Panc1 (cell line): ENCODE data around the gene COX8A. TPM values are rescaled to one million over a fixed set of nuclear protein-coding genes. Genes with fewer than 3 reads are reported as not detected.
A peak's percentile ranks its signal among the peaks of the same experiment; 100 is the strongest.

Experiments used
- ATAC-seq: fragments of 200-7000 bp; cut with Tn5 transposase; 2 replicates; pipeline ENCODE4 v1.9.1; 2020; ENCODE audit warnings: mild to moderate bottlenecking, moderate library complexity
- Bru-seq: library from RNA; stranded (reverse); fragments of 400-500 nt; gene quantifications from one replicate; lab custom pipeline; 2021; lab: Mats Ljungman, UMichigan
- BruChase-seq, 2 experiments: library from RNA; stranded (reverse); fragments of 400-500 nt; gene quantifications; one replicate each; lab custom pipeline; 2021; lab: Mats Ljungman, UMichigan
- BruUV-seq: library from RNA; stranded (reverse); fragments of 400-500 nt; replicated peaks from 2 replicates; lab custom pipeline; 2021; lab: Mats Ljungman, UMichigan
- CTCF ChIA-PET: fragments of 300-600 bp; sonication (Branson Sonifier 250); formaldehyde crosslinking; loops from one replicate; lab custom pipeline; 2022; ENCODE audit warnings: antibody characterized with exemption; lab: Charles Lee
- POLR2A ChIA-PET: fragments of 300-600 bp; sonication (Branson Sonifier 250); formaldehyde crosslinking; loops from one replicate; lab custom pipeline; 2022; ENCODE audit warnings: antibody characterized with exemption; lab: Charles Lee
- DNase-seq: peaks from one replicate; pipeline ENCODE4 v3.0.0-alpha.2; 2010; ENCODE audit warnings: low read depth, low spot score
- H3K27ac ChIP-seq: 2 replicates; pipeline ENCODE4 v1.5.1; 2011; ENCODE audit warnings: mild to moderate bottlenecking, low read length, inconsistent platforms
- H3K27me3 ChIP-seq: fragments of 200-500 bp; sonication (Bioruptor generic); 2 replicates; pipeline ENCODE4 v1.6.0; 2014; ENCODE audit warnings: low read length, inconsistent platforms; ENCODE audit not compliant: control insufficient read depth, insufficient read depth
- H3K36me3 ChIP-seq: fragments of 200-500 bp; sonication (Bioruptor generic); 2 replicates; pipeline ENCODE4 v1.5.1; 2014; ENCODE audit warnings: inconsistent platforms, mild to moderate bottlenecking, low read length, moderate library complexity; ENCODE audit not compliant: control insufficient read depth, insufficient read depth
- H3K4me1 ChIP-seq: 2 replicates; pipeline ENCODE4 v1.5.1; 2011; ENCODE audit warnings: inconsistent platforms, mild to moderate bottlenecking, low read length, moderate library complexity; ENCODE audit not compliant: control insufficient read depth, insufficient read depth
- H3K4me3 ChIP-seq, 2 experiments: 2 replicates each; pipeline ENCODE4 v1.5.1; 2011 to 2012; ENCODE audit warnings: low read depth in 2 of 2, low read length in 2 of 2, mild to moderate bottlenecking in 2 of 2, inconsistent platforms in 1 of 2, moderate library complexity in 1 of 2
- H3K9me3 ChIP-seq: fragments of 200-500 bp; sonication (Bioruptor generic); 2 replicates; pipeline ENCODE4 v1.5.1; 2014; ENCODE audit warnings: low read depth, mild to moderate bottlenecking, inconsistent platforms, low read length, moderate library complexity; ENCODE audit not compliant: control insufficient read depth, insufficient read depth
- CTCF ChIP-seq: fragments of 450-650 bp; IDR thresholded peaks from 2 replicates; pipeline ENCODE4 v1.5.1; 2017; ENCODE audit warnings: mild to moderate bottlenecking
- POLR2AphosphoS5 ChIP-seq: IDR thresholded peaks from 2 replicates; pipeline ENCODE4 v1.6.1; 2012; ENCODE audit warnings: mild to moderate bottlenecking, low read depth, low read length, moderate library complexity
- REST ChIP-seq, 2 experiments: IDR thresholded peaks; 2 replicates each; pipeline ENCODE4 v1.6.1; 2011 to 2012; ENCODE audit warnings: low read depth in 2 of 2, control low read depth in 1 of 2, low read length in 1 of 2, mild to moderate bottlenecking in 1 of 2, moderate library complexity in 1 of 2; ENCODE audit not compliant: insufficient read depth in 1 of 2
- SIN3A ChIP-seq: IDR thresholded peaks from 2 replicates; pipeline ENCODE4 v1.6.1; 2012; ENCODE audit warnings: low read depth, mild to moderate bottlenecking, low read length, moderate library complexity, borderline replicate concordance; ENCODE audit not compliant: insufficient read depth
- TCF7L2 ChIP-seq: IDR thresholded peaks from 2 replicates; pipeline ENCODE4 v1.6.1; 2011; ENCODE audit warnings: mild to moderate bottlenecking, low read depth, low read length, inconsistent platforms
- in situ Hi-C: cut with HindIII; loops from 2 replicates; pipeline ENCODE4 v1.10.0; 2016; ENCODE audit warnings: low sequenced_read_pairs, low pct_unique_long_range_greater_than_20kb
- intact Hi-C: fragments of 100-400 bp; cut with micrococcal nuclease; formaldehyde crosslinking; loops from one replicate; pipeline ENCODE4 v1.10.0; 2022; ENCODE audit not compliant: unreplicated experiment
- long read RNA-seq: library from polyadenylated mRNA; unstranded; transcript quantifications from one replicate; pipeline ENCODE4 v2.0.0, GENCODE V29; 2021; ENCODE audit not compliant: unreplicated experiment
- polyA plus RNA-seq: library from polyadenylated mRNA; unstranded; fragments of >200 nt; gene quantifications from one replicate; pipeline ENCODE4 v1.2.1, GENCODE V29; 2012; ENCODE audit warnings: missing spikeins; ENCODE audit not compliant: insufficient read length
- total RNA-seq: library from RNA; stranded (reverse); gene quantifications from one replicate; pipeline ENCODE4 v1.2.1, GENCODE V29; 2021; ENCODE audit not compliant: unreplicated experiment

Gene COX8A
- 613 TPM for total RNA-seq
- polyA plus RNA-seq, result 788 TPM
- percentile 98 among the genes with signal in this experiment for Bru-seq, nascent RNA
- BruChase-seq, experiment 1, labeled RNA remaining after a 2-hour chase, result percentile 99 among the genes with signal in this experiment
- BruChase-seq, experiment 2, labeled RNA remaining after a 6-hour chase, result percentile 99 among the genes with signal in this experiment
- long read RNA-seq, transcript COX8A-201 (2 exons, 507 nt), result major isoform, 207 of 218 reads
- long read RNA-seq, partial matches to known transcripts, result 11 of 218 reads
- long read RNA-seq, other reads (novel, unspliced or antisense), result 0 of 218 reads

- Histone ChIP-seq H3K4me1 (peaks cover 10% of the 10 kb centered on the region), H3K27ac (peak within 1 kb of the TSS; percentile 95), H3K36me3 (no peaks in the 10 kb centered on the region), H3K27me3 (no peaks in the 10 kb centered on the region), H3K4me3 (peak within 1 kb of the TSS; percentile 84 to 85), H3K9me3 (no peaks in the 10 kb centered on the region)
- TSS peak; percentile 96 for BruUV-seq
- CTCF ChIA-PET, result no interaction called here
- in situ Hi-C loops (no loop called here), intact Hi-C loops (no loop called here)
- ATAC-seq (peak; percentile 96), DNase-seq (peak; percentile 96)
- TF ChIP-seq POLR2AphosphoS5 (peak; percentile 92), CTCF (no peak), TCF7L2 (0 out of 2 replicates have a peak, but pooled peaks have one; percentile 38), REST (IDR thresholded peaks at IDR 0.05; ENCODE audit: insufficient read depth in 1 of 2, low read depth in 2 of 2, low read length in 1 of 2) (no peak), SIN3A (peak; percentile 54; the same call in 1 of the 2 replicates)
- POLR2A ChIA-PET, result interaction anchor here (0.6 kb wide), 1 partner anchor 54 kb away, joined by 15 read pairs; no protein-coding TSS in a partner anchor
Measured at GRCh38 chr11:63974259-63975143, at the start of gene COX8A. Gene COX8A, plus strand, starts transcription at chr11:63974620. Its CDS starts 61 bp downstream, at chr11:63974681.

GRCh38 chr11:63929616-63930015, 44.8 kb upstream of the COX8A start:
- no peak for ATAC-seq
- intact Hi-C loops, result no loop called here
- CTCF ChIA-PET, result no interaction called here

More at GRCh38 chr11:63929616-63930015, 44.8 kb upstream of the COX8A start:
- no peaks in the 10 kb centered on the region for H3K4me1 ChIP-seq
- H3K36me3 ChIP-seq, result no peaks in the 10 kb centered on the region
- no peak for TF ChIP-seq TCF7L2
- no peak for TF ChIP-seq REST (IDR thresholded peaks at IDR 0.05; ENCODE audit: insufficient read depth in 1 of 2, low read depth in 2 of 2, low read length in 1 of 2)
- no peak for TF ChIP-seq CTCF
- TF ChIP-seq SIN3A, result no peak
- TF ChIP-seq POLR2AphosphoS5, result no peak
- no peaks in the 10 kb centered on the region for H3K9me3 ChIP-seq
- no peak for DNase-seq
- no peaks in the 10 kb centered on the region for H3K27me3 ChIP-seq
- in situ Hi-C loops, result no loop called here
- H3K4me3 ChIP-seq, result no peak overlapping the region
- POLR2A ChIA-PET, result interaction anchor here (0.6 to 0.7 kb wide), 2 partner anchors 20 to 248 kb away, joined by 5 to 12 read pairs; no protein-coding TSS in a partner anchor
- no TSS peak for BruUV-seq
- H3K27ac ChIP-seq, result no peak overlapping the region
